Mammary microvascular endothelial cell (primary cell): ENCODE data around the gene DOCK1. TPM values are rescaled to one million over a fixed set of nuclear protein-coding genes. Genes with fewer than 3 reads are reported as not detected.

ENCODE experiments used
- total RNA-seq: library from RNA; depleted of rRNA; stranded (reverse); fragments of >200 nt; gene quantifications from 2 replicates; pipeline ENCODE4 v1.2.3, GENCODE V29; 2015

DOCK1 gene
- total RNA-seq, result 39.4 and 40.0 TPM in 2 replicates

GRCh38 chr10:126904818-126905701, at the start of gene DOCK1:
TSS of gene DOCK1 (plus strand) at chr10:126905428. CDS start at chr10:126905518, 90 bp downstream.

GRCh38 chr10:127196282-127197153, 291.3 kb downstream of the DOCK1 start, which contains the start of gene INSYN2A:
TSS of gene INSYN2A (minus strand) at chr10:127196591. CDS start at chr10:127176395, 20,196 bp downstream.

Other genes with a start within 250 kb of the DOCK1 start
- not detected in 2 replicates for gene C10orf90, start 234.7 kb upstream of the DOCK1 start, total RNA-seq